Mesenteric fat pad (tissue), 1 donor: ENCODE measurements around the gene FYB1. TPM values are rescaled to one million over a fixed set of nuclear protein-coding genes. Genes with fewer than 3 reads are reported as not detected.
"Not testable (repeated sequence)": the region's sequence is repeated elsewhere in the genome, so short reads cannot be mapped to it uniquely, and the experiment has no call there.

Experiments used
- DNase-seq: peaks from one replicate; pipeline ENCODE4 v3.0.0-alpha.2; 2020; ENCODE audit warnings: low spot score
- total RNA-seq: library from RNA; stranded (reverse); fragmentation: NEBNext Ultra II Directional; extraction: Animal tissue kit (Norgen Biotek cat#: 25700); gene quantifications from one replicate; pipeline ENCODE4 v1.2.1, GENCODE V29; 2021
- donor health status: DM: yes; HTN: yes; CAD: no.

FYB1 gene
- total RNA-seq, 1 donor from 2014 or later, result 27.8 TPM

DNA sequence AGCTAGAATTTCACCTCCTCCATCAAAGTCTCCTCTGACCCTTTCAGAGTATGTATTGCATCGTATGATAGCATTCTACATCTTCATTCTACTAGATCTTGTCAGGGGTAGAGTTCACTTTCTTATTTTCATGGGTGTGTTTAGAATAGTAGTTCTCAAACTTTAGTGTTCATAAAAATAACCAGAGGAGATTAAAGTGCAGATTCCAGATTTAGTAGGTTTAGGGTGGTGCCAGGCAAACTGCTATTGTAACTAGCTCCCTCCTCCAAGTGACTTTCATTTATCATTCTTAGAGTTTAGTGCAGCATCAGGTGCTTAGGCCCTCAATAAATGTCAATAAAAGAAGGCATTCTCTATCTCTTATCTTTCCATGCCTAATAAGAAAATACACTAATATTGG lies 7.2 kb upstream of the FYB1 start:
- DNase-seq, result no peak

DNA sequence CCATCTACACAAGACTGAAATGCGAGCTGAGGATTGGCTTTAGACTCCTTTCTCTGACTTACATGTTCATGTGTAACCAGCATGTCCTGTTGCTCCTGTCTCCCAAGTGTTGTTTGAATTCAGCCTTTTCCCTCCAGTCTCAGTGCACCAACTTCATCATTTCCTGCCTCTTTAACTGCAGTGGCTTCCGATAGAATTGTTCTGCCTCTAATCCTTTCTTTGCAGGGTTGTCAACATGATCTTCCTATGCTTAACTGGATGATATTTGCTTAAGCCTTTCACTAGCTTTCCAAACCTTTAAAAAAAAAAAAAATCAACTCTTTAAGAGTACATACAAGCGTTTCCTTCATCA lies 6.7 kb upstream of the FYB1 start:
- no peak for DNase-seq

DNA sequence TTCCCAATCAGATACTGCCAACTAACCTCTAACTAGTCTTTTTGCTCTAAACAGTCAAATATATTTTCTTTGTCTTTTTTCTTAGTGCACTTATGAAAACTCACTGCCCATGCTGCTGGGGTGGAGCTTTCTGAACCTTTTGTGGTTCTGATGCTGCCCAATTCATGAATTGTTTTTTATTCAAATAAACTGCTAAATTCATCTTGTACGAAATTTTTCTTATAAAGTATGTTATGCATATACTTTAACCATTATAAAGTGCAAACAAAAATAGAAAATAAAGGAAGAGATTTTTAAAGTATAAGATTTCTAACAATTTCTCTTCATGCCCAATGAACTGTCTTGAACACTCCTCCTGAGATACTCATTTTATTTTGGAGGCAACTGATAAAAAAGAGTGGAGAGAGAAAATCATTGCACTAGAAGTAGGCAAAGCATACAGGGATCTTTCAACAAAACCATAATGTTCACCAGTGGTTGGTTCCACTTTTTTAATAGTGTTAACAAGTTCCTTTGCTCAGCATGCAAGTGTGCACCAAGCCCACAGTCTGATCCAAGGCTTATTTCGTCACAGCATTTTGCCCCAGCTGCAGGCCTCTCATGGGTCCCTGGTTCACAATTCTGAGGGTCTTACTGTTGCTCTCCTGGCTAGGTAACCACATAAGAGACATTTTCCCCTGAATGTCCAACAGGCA lies 6.2 kb upstream of the FYB1 start:
- DNase-seq, result no peak

DNA sequence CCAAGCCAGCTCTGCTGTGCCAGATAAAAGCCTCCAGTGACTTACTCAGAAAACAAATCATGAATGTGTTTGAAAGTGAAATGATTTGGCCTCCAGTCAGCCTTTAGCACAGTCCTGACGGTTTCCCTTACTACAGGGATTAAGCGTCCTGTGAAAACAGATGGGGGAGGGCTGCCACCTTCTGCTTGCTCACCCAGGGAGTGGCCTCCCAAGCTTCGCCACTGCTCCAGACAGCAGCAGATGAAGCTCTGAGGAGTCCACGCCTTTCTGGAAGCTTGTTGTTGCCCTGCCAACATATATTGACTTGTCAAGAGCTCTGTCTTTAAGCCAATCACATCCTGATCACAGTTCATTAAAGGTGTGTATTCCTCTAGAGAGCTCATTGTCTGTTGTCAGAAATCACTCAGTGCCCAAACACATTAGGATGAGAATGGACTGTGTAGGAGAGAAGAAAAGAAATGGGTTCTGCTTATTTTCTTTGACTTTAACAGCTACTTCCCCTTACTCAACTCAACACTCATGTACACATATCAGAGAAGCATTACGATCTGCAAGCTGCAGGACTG lies 4.9 kb upstream of the FYB1 start:
- DNase-seq, result no peak

DNA sequence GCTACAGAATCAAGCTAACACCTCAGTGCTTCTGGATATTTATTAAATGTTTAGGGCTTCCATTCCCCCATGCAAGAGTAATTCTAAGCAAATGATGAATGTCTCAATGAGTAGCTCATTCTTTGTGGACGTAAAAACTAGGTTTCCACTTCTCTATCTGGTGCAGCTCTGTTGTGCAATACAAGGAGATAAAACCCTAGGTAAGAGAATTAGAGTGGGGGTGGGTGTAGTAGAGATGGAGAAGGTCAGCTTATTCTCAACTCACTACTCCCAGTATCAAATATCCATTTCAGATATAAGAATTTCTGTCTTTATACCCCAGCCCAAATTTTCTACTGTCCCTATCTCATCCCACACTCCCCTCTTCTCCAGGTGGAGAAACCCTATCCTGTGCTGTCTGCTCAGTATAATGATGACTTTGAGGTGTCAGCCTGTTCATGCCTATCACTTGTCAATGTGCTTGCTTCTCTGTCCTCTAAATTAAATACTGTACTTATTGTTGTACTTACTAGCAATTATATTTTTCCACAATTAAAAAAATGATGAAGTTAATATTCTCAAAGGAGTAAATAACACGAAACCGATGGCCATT lies 4.3 kb upstream of the FYB1 start:
- no peak for DNase-seq

DNA sequence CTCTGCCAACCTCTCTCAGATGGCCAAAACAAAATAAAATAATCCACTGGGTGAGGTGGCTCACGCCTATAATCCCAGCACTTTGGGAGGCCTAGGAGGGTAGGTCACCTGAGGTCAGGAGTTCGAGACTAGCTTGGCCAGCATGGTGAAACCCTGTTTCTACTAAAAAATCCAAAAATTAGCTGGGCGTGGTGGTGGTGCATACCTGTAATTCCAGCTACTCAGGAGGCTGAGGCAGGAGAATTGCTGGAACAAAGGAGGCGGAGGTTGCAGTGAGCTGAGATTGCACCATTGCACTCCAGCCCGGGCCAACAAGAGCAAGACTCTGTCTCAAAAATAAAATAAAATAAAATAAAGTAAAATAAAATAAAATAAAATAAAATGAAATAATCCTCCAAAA lies 2.3 kb upstream of the FYB1 start:
- DNase-seq, result not testable (repeated sequence)

DNA sequence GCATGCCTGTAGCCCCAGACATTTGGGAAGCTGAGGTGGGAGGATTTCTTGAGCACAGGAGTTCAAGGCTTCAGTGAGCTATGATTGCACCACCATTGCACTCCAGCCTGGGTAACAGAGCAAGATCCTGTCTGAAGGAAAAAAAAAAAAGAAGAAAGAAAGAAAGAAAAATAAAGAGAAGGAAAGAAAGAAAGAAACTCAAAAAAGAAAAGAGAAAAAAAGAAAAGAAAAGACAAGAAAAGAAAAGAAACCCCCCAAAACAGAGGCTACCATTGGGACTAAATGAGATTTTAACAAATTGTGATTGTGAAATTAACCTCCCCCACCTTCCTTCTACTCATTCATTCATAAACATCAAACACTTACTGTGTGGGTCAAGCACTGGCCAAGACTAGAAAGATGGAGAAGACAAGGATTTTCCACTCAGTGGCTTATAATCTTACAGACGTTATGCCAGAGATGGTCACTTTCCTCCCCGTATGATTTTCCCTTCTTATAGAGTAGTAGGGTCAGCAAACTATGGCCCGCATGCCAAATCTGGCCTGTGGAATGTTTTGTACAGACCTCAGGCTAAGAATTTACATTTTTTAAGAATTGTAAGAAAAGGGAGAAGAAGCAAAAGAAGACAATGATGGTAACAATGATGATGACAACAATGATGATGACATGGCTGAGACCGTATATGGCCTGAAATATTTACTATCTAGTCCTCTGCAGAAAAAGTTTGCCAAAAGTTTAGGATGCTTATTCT lies 1.1 kb upstream of the FYB1 start:
- DNase-seq, result no peak

DNA sequence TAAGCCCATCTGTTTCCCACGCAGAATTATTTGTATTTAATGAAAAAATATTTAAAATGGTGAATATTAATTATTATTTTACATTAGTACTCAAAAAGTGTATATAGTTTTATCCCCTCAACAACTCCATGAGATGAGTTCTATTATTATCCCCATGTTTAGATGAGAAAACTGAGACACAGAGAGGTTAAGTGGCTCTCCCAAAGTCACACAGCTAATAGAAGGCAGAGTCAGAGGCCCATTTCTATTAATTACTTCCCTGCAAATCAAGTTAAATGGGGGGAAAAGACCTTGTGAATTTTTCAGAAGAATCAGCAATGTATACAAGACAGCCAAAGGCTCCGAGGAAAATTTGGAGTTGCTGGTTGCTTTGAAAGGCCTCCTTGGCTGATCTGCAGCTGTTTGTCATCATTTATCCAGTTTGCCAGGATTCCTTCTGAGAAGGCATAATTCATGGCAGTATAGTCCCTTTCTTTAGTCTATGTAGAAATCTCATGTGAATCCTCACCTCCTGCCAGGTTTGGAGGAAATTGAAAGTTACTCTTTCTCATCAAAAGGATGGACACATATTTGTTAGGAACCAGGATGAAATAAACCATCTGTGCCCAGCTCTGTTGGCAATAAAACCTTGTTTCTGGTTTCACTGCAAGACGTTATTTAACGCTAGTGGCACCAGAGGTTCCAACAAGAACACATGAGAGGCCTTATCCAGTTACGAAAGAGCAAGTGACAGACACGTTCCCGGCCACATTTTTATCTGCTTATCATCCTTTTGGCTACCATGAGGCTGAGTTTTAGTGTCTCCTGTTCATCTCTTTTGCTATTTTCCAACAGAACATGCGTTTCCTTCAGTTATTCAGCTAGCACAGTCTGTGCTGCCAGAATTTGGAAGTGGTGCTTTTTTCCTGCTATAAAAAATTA lies 621 bp downstream of the FYB1 start:
- DNase-seq, result no peak

DNA sequence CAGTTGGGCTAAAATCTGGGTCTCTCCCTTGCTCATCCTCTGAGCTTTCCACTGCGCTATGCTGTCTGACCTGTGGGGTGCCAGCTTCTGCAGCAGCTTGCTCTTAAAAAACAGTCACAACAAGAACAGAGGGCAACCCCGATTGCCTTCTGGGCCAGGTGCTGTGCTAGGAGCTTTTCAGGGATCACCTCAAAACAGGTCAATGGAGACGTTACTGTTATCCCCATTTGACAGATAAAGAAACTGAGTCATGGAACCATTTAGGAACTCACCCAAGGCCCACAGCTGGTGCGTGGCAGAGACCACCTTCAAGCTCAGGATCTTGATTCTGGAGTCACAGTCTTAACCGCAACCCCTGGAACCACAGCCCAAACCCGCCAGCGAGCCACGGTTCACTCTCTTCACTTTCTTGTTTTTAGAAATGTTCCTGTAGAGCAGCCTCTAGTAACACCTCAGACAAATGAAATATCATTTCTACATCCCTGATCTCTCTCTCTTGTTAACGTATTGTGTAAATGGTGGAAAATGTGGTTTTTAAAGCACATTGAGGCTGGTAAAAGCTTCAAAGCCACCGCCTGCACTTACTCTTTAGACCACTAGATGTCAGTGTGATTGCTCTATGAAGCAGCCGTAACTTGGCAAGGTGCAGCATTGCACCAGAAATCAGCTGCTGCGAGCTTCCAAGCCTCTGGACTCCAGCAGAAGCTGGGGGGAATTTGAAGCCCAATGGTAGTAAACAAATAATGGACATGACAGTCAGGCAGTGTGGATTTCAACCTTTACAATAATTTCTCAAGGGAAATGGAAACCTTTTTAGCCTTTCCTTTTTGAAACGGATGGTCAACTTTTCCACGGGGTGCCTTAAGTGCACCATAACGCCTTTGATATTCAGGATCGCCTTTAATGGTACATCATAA lies 1.7 kb downstream of the FYB1 start:
- no peak for DNase-seq

DNA sequence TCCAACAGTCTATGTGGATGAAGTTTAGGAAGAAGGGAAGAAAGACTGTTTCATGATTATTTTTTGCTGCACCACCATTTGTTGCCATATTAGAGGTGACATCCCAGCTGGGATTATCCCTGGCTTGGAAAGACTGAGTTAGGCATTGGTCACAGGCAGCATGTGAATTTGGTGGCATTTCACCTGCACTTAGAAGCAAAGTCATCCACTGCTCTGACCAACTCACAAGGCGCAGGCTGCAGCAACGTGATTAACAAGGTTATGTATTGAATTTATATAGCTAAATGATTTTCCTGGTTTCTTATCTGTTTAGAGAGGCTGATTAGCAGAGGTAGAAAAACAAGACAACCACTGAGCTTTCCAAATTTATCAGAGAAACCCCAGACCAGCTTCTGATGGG lies 2.7 kb downstream of the FYB1 start:
- DNase-seq, result no peak

DNA sequence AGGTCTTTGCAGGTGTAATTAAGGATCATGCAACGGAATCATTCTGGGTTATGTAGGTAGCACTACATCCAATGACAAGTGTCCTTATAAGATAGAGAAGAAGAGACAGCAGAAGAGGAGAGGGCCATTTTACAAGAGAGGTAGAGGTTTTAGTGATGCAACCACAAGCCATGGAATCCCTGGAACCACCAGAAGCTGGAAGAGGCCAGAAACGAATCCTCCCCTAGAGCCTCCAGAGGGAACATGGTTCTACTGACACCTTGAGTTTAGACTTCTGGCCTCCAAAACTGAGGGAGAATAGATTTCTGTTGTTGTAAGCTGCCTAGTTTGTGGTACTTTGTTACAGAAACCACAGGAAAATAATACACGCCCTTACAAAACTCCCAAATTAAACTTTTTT lies 3.5 kb downstream of the FYB1 start:
- no peak for DNase-seq

DNA sequence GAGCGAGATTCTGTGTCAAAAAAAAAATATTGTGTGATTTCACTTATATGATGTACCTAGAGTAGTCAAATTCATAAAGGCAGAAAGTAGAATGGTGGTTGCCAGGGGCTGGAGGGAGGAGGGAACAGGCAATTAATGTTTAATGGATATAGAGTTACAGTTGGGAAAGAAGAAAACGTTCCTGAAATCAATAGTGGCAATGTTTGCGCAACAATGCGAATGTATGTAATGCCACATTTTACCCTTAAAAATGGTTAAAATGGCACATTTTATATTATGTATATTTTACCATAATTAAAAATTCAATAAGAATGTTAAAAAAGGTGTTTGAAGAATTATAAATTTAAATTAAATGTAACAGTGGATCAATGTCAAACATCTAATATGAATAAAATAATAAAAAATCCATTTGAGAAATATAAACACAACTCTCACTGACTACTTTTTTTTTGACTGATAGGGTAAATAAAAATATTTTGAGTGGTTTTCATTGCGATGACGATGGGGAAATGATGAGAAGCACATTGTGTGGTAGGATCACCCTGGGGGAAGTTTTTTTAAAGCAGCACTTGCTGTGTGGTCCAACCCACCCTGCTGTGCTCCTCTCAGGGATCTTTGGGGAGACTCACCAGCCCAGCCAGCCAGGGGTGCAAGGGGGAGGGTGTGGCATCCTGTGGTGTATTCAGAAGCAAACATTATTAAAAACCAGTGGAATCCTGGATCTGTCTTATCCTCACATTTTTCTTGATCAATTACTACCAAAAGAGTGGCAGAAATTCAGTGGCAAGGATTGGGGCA lies 4.3 kb downstream of the FYB1 start:
- no peak for DNase-seq

DNA sequence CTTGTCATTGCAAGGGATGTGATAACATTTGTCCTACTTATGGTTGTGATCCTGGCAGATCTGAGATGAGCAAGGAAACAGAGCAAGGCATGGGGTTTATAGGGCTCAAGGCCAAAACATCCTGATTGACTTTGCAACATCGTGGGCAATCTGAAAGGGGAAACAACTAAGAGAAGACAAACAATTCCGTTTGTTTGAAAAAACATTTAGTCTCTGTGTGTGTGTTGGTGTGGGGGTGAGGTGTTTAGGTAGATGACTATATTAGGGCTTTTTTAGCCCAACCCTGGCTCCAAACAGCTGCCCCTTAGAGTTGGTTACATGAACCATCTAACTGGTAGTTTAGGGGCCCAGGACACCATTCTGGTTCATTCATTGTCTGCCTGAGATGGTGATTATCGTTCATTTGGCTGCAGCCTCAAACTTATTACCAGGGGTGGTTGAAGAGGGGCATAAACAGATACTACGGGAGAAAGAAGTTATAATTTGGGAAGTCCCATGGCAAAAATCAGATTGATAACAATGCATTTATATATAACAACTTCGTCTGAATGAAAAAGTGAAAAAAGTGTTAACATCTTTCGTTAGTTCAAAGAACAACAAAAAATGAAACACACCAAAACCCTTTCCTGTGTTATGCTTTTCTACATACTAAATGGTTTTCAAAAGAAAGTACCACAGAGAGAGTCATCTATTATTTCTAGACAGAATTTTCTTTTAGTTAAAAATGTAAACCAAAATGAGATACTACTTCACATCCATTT lies 5.7 kb downstream of the FYB1 start:
- DNase-seq, result no peak

DNA sequence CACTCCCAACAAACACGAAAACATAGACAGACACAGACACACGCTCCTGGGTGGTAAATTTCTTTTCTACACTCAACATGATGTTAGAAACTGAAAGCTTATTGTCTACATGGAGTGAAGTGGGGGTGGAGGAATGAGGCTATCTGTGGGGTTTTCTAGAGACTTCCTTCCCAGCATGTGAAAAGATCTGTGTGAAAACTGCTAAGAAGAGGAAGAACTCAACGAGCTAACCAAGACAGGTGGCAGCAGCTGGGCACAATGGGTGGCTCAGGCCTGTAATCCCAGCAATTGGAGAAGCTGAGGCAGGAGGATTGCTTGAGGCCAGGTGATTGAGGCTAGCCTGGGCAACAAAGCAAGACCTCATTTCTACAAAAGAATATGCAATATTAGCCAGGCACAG lies 7.6 kb downstream of the FYB1 start:
- DNase-seq, result no peak

DNA sequence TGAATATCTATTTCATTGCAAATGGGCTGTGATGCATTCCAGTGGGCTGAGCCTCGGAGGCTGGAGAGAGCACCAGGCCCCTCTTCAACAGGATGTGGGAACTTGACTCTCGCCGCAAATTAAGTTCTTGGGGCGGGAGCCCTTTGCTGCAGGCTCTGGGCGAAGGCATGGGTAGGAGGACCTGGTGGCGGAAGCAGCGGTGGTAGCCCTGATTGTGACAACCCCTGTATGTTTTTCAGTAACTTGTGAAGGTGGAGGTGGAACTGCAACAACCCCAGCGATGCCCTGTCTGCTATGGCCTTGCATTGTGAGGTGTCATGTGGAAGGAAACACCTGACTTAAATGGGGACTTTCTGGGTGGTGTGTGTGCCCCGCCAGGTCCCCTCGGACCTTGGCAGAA lies 9.4 kb downstream of the FYB1 start:
- no peak for DNase-seq

DNA sequence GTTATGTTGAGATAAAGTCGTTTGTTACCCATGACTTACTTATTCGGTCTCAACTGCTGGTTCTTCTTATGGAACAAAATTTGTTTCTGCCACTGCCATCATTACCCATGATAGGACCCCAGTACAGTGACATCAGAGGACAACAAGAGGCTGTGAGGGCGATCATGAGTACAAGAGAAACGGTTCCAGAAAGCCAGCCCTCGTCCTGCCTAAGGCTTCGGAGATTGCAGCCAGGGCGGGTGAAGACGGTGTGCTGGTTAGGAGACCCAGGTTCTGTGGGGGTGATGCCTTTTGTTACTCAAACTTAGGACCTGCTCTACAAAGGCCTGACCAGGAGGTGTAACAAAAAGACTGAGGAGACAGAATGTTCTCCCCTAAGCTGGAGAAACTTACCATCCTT lies 10.9 kb downstream of the FYB1 start:
- DNase-seq, result no peak

DNA sequence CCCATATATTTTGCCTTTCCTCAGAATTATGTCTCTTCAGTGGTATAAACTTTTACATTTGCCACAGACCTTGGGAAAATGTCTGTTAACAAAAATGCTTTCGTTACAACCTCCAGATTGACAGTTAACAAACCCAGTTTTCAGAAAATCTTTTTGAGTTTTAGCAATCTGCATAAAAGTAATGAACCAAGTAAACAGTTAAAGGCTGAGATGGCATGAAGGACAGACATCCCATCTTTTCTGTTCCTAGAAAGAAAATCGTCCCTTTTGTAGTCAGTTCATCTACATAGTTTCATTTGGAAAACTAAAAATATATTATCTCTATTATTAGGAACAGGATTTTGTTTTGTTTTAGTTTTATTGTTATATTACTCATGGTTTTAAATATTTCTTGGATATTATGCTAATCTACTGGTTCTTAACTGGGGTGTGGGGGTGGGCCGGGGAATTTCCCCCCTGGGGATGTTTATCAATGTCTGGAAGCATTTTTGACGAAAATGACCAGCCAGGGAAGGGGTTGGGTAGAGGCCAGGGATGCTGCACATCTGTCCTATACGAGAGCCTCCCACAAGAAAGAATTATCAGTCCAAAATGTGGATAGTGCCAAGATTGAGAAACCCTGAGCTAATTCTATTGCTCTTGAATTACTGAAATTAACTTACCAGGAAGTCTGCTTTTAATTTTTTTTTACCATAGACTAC lies 11.9 kb downstream of the FYB1 start:
- no peak for DNase-seq
